HepG2 (cell line): ENCODE data around the gene PSMB11. TPM values are rescaled to one million over a fixed set of nuclear protein-coding genes. Genes with fewer than 3 reads are reported as not detected.

ENCODE experiments used
- HDAC2 ChIP-seq: sonication (generic); formaldehyde crosslinking; IDR thresholded peaks from 2 replicates; pipeline ENCODE4 v1.4.0; 2020; ENCODE audit warnings: missing genetic modification reagents
- KLF16 ChIP-seq, 2 experiments: sonication (generic) in 1 of 2; formaldehyde crosslinking in 1 of 2; IDR thresholded peaks; 2 replicates each; pipeline versions ENCODE4 v1.6.1 to v1.8.0; 2016 to 2023; ENCODE audit warnings: missing genetic modification reagents in 2 of 2, missing compliant biosample characterization in 1 of 2
- PAF1 ChIP-seq: IDR thresholded peaks from 2 replicates; pipeline ENCODE4 v1.6.1; 2016; ENCODE audit warnings: missing genetic modification reagents, missing compliant biosample characterization
- PHF21A ChIP-seq: sonication (generic); formaldehyde crosslinking; IDR thresholded peaks from 2 replicates; pipeline ENCODE4 v1.5.0; 2020; ENCODE audit warnings: mild to moderate bottlenecking, missing genetic modification reagents
- PRMT3 ChIP-seq: sonication (generic); formaldehyde crosslinking; IDR thresholded peaks from 2 replicates; pipeline ENCODE4 v1.8.1; 2022; ENCODE audit warnings: low read depth, mild to moderate bottlenecking, moderate library complexity, missing genetic modification reagents, borderline replicate concordance
- PRPF4 ChIP-seq: fragments of 200-400 bp; formaldehyde crosslinking; IDR thresholded peaks from 2 replicates; pipeline ENCODE4 v1.6.1; 2016; ENCODE audit warnings: low read length, low read depth; ENCODE audit not compliant: poor library complexity, severe bottlenecking
- SRY ChIP-seq: sonication (generic); formaldehyde crosslinking; IDR thresholded peaks from 2 replicates; pipeline ENCODE4 v1.8.0; 2022; ENCODE audit warnings: mild to moderate bottlenecking, missing genetic modification reagents
- TEAD3 ChIP-seq: optimal IDR thresholded peaks from 2 replicates; pipeline ENCODE3; 2016; ENCODE audit warnings: borderline replicate concordance
- ZNF230 ChIP-seq: sonication (generic); formaldehyde crosslinking; IDR thresholded peaks from 2 replicates; pipeline ENCODE4 v1.4.0; 2020; ENCODE audit warnings: mild to moderate bottlenecking, missing genetic modification reagents
- ZNF383 ChIP-seq: sonication (generic); formaldehyde crosslinking; IDR thresholded peaks from 2 replicates; pipeline ENCODE4 v1.4.0; 2020; ENCODE audit warnings: missing genetic modification reagents, mild to moderate bottlenecking, borderline replicate concordance
- ZNF44 ChIP-seq: sonication (generic); formaldehyde crosslinking; IDR thresholded peaks from 2 replicates; pipeline ENCODE4 v1.5.1; 2020; ENCODE audit warnings: mild to moderate bottlenecking, missing genetic modification reagents
- ZNF557 ChIP-seq: sonication (generic); formaldehyde crosslinking; IDR thresholded peaks from 2 replicates; pipeline ENCODE4 v1.4.0; 2020; ENCODE audit warnings: missing genetic modification reagents
- polyA plus RNA-seq, 8 experiments: library from polyadenylated mRNA; depleted of rRNA in 3 of 8; stranded (reverse) in 7 of 8; unstranded in 1 of 8; fragments of >200 nt; fragmentation: Illumina TruSeq in 4 of 8; extraction: Trizol in 4 of 8; gene quantifications; 2 replicates each; pipeline versions ENCODE4 v1.2.1 to v1.2.3, GENCODE V29; 2011 to 2016; ENCODE audit warnings: low read depth in 4 of 8, missing spikeins in 1 of 8, mixed read lengths in 1 of 8; ENCODE audit not compliant: insufficient read depth in 1 of 8
- total RNA-seq, 5 experiments: library from RNA; depleted of rRNA; stranded (reverse); fragments of >200 nt; fragmentation: Illumina TruSeq; extraction: Trizol; gene quantifications; 2 replicates each; pipeline ENCODE4 v1.2.3, GENCODE V29; 2016; ENCODE audit warnings: low read depth in 1 of 5
- TF ChIP-seq, protein P1 (sequence below): sonication (generic); formaldehyde crosslinking; IDR thresholded peaks from 2 replicates; pipeline ENCODE4 v1.5.0; 2020; ENCODE audit warnings: missing genetic modification reagents, mild to moderate bottlenecking, borderline replicate concordance
- TF ChIP-seq, protein P2 (sequence below), 2 experiments: fragments of 450-650 bp in 1 of 2; sonication (generic) in 1 of 2; formaldehyde crosslinking in 1 of 2; IDR thresholded peaks; 2 replicates each; pipeline versions ENCODE4 v1.6.1 to v1.8.0; 2016 to 2022; ENCODE audit warnings: antibody characterized with exemption in 1 of 2, mild to moderate bottlenecking in 1 of 2, missing genetic modification reagents in 1 of 2
- TF ChIP-seq, protein P3 (sequence below): IDR thresholded peaks from 2 replicates; pipeline ENCODE4 v1.6.1; 2016; ENCODE audit warnings: missing compliant biosample characterization, missing genetic modification reagents, borderline replicate concordance
- TF ChIP-seq, protein P4 (sequence below): IDR thresholded peaks from 2 replicates; pipeline ENCODE4 v1.6.1; 2016; ENCODE audit warnings: low read depth, borderline replicate concordance

PSMB11 gene
- total and polyA plus RNA-seq, 2 of the 13 experiments (the other 11 are each of a cell fraction or from before 2014, with no cell fraction given): not detected

DNA sequence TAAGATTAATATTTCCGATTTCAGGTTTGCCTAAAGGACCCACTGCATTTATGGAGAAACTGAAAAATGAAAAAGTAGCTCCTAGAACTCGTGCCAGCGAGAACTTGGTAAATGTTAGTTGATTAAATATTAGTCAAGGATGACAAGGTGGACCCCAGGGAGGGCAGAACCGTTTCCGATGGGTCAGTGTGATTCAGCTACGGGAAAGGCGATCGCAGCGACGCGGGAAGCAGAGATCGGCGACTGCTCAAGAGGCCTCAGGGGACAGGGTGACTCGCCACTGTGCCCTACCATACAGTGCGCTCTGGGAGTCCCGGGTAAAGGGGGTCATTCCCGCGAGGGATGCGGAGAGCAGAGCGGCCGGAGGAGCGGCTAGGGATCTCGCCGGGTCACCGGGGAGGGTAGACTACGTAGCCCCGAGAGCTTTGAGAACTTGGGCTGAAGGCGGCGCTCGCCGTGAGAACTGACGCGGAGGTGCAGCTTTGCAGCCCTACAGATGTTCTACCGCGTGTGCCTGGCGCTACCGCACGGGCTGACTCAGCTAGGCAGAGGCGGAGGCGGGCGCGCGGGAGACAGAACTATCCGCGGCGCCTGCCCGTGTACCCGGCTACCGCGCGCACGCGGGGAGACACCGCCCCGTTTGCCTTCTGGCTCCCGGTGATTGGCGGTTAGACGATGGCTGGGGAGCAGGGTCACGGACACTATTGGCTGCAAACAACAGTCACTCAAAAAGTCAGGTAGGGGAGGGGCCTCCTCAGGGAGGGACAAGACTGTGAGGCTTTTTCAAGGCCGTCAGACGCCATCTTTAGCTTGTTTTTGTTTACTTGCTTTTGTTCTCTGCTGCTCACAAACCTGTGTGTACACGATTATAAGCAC, 35.2 kb upstream of the PSMB11 start (continued):
- TF ChIP-seq, protein P1, sequence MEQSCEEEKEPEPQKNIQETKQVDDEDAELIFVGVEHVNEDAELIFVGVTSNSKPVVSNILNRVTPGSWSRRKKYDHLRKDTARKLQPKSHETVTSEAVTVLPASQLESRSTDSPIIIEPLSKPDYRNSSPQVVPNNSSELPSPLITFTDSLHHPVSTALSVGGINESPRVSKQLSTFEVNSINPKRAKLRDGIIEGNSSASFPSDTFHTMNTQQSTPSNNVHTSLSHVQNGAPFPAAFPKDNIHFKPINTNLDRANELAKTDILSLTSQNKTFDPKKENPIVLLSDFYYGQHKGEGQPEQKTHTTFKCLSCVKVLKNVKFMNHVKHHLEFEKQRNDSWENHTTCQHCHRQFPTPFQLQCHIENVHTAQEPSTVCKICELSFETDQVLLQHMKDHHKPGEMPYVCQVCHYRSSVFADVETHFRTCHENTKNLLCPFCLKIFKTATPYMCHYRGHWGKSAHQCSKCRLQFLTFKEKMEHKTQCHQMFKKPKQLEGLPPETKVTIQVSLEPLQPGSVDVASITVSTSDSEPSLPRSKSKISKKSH (CRISPR knock-in tag): peak; percentile 100
- TF ChIP-seq ZNF383 (CRISPR knock-in tag) (no peak), PRMT3 (CRISPR knock-in tag) (peak; percentile 64; the same call in 1 of the 2 replicates), PHF21A (CRISPR knock-in tag) (peak; percentile 98), HDAC2 (CRISPR knock-in tag) (peak; percentile 99), ZNF557 (CRISPR knock-in tag) (peak; percentile 98), ZNF44 (CRISPR knock-in tag) (peak; percentile 99), TEAD3 (CRISPR knock-in tag) (peak; percentile 60), SRY (CRISPR knock-in tag) (peak; percentile 100), KLF16 (CRISPR knock-in tag; IDR thresholded peaks at IDR 0.05) (peak; percentile 61 to 100; a peak in 3 of 4 replicates), PAF1 (CRISPR knock-in tag) (peak; percentile 86; the same call in 1 of the 2 replicates), ZNF230 (CRISPR knock-in tag) (peak; percentile 100), PRPF4 (no peak)
- TF ChIP-seq, protein P2, sequence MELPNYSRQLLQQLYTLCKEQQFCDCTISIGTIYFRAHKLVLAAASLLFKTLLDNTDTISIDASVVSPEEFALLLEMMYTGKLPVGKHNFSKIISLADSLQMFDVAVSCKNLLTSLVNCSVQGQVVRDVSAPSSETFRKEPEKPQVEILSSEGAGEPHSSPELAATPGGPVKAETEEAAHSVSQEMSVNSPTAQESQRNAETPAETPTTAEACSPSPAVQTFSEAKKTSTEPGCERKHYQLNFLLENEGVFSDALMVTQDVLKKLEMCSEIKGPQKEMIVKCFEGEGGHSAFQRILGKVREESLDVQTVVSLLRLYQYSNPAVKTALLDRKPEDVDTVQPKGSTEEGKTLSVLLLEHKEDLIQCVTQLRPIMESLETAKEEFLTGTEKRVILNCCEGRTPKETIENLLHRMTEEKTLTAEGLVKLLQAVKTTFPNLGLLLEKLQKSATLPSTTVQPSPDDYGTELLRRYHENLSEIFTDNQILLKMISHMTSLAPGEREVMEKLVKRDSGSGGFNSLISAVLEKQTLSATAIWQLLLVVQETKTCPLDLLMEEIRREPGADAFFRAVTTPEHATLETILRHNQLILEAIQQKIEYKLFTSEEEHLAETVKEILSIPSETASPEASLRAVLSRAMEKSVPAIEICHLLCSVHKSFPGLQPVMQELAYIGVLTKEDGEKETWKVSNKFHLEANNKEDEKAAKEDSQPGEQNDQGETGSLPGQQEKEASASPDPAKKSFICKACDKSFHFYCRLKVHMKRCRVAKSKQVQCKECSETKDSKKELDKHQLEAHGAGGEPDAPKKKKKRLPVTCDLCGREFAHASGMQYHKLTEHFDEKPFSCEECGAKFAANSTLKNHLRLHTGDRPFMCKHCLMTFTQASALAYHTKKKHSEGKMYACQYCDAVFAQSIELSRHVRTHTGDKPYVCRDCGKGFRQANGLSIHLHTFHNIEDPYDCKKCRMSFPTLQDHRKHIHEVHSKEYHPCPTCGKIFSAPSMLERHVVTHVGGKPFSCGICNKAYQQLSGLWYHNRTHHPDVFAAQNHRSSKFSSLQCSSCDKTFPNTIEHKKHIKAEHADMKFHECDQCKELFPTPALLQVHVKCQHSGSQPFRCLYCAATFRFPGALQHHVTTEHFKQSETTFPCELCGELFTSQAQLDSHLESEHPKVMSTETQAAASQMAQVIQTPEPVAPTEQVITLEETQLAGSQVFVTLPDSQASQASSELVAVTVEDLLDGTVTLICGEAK (IDR thresholded peaks at IDR 0.05): no peak
- TF ChIP-seq, protein P2 (CRISPR knock-in tag; IDR thresholded peaks at IDR 0.05): peak; percentile 96
- TF ChIP-seq, protein P3, sequence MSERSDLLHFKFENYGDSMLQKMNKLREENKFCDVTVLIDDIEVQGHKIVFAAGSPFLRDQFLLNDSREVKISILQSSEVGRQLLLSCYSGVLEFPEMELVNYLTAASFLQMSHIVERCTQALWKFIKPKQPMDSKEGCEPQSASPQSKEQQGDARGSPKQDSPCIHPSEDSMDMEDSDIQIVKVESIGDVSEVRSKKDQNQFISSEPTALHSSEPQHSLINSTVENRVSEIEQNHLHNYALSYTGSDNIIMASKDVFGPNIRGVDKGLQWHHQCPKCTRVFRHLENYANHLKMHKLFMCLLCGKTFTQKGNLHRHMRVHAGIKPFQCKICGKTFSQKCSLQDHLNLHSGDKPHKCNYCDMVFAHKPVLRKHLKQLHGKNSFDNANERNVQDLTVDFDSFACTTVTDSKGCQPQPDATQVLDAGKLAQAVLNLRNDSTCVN: peak; percentile 95
- TF ChIP-seq, protein P4, sequence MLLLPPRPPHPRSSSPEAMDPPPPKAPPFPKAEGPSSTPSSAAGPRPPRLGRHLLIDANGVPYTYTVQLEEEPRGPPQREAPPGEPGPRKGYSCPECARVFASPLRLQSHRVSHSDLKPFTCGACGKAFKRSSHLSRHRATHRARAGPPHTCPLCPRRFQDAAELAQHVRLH (CRISPR knock-in tag): peak; percentile 100
